K562 (cell line): ENCODE data around the gene GEMIN5. TPM values are rescaled to one million over a fixed set of nuclear protein-coding genes. Genes with fewer than 3 reads are reported as not detected.

ENCODE experiments used
- ATF1 ChIP-seq, 2 experiments: fragments of 450-650 bp in 1 of 2; IDR thresholded peaks; 2 replicates each; pipeline ENCODE4 v1.6.1; 2016; ENCODE audit warnings: missing compliant biosample characterization in 1 of 2, missing genetic modification characterization in 1 of 2
- BRF1 ChIP-seq: IDR thresholded peaks from 3 replicates; pipeline ENCODE4 v1.6.1; 2011; ENCODE audit warnings: borderline replicate concordance, mild to moderate bottlenecking; ENCODE audit not compliant: insufficient read length; ENCODE audit errors: extremely low read depth
- ELF1 ChIP-seq: fragments of 200-800 bp; sonication (Bioruptor generic); IDR thresholded peaks from 2 replicates; pipeline ENCODE4 v1.6.1; 2016; ENCODE audit warnings: missing genetic modification characterization, missing compliant biosample characterization
- ESRRB ChIP-seq: fragments of 250-450 bp; sonication (Bioruptor Pico); IDR thresholded peaks from 2 replicates; pipeline ENCODE4 v1.5.0; 2020; ENCODE audit warnings: mild to moderate bottlenecking, moderate library complexity, borderline replicate concordance
- HMG20B ChIP-seq: fragments of 250-450 bp; sonication (Bioruptor Pico); IDR thresholded peaks from 2 replicates; pipeline ENCODE4 v1.5.0; 2021; ENCODE audit warnings: mild to moderate bottlenecking
- HMGN3 ChIP-seq: IDR thresholded peaks from 2 replicates; pipeline ENCODE4 v1.6.1; 2011; ENCODE audit warnings: borderline replicate concordance, low read depth, mild to moderate bottlenecking, mixed read lengths, low read length; ENCODE audit not compliant: insufficient read length; ENCODE audit errors: extremely low read depth
- ILF3 ChIP-seq: fragments of 450-650 bp; IDR thresholded peaks from 2 replicates; pipeline ENCODE4 v1.6.1; 2018; ENCODE audit warnings: antibody characterized with exemption, mild to moderate bottlenecking, moderate library complexity, borderline replicate concordance
- MYNN ChIP-seq, 2 experiments: sonication (generic); formaldehyde crosslinking in 1 of 2; IDR thresholded peaks; 2 replicates each; pipeline versions ENCODE4 v1.5.0 to v1.6.1; 2016 to 2020; ENCODE audit warnings: antibody characterized with exemption in 1 of 2, missing genetic modification reagents in 1 of 2
- NEUROD1 ChIP-seq: fragments of 150-350 bp; IDR thresholded peaks from 2 replicates; pipeline ENCODE4 v1.6.1; 2014; ENCODE audit warnings: borderline replicate concordance, low read length, low read depth; ENCODE audit not compliant: partially characterized antibody
- RBFOX2 ChIP-seq: fragments of 200-400 bp; formaldehyde crosslinking; IDR thresholded peaks from 2 replicates; pipeline ENCODE4 v1.6.1; 2017; ENCODE audit warnings: low read depth, mild to moderate bottlenecking, low read length, moderate library complexity
- TCF7 ChIP-seq: sonication (generic); IDR thresholded peaks from 2 replicates; pipeline ENCODE4 v1.6.1; 2016; ENCODE audit warnings: antibody characterized with exemption, borderline replicate concordance
- TCF7L2 ChIP-seq: fragments of 150-350 bp; IDR thresholded peaks from 2 replicates; pipeline ENCODE4 v1.6.1; 2016; ENCODE audit warnings: low read depth, mild to moderate bottlenecking, low read length, moderate library complexity
- XRCC3 ChIP-seq: fragments of 450-650 bp; IDR thresholded peaks from 2 replicates; pipeline ENCODE4 v1.6.1; 2017; ENCODE audit warnings: mild to moderate bottlenecking, moderate library complexity
- ZNF140 ChIP-seq: fragments of 250-450 bp; sonication (Bioruptor Pico); IDR thresholded peaks from 2 replicates; pipeline ENCODE4 v1.8.0; 2021; ENCODE audit warnings: moderate library complexity, mild to moderate bottlenecking, inconsistent platforms
- polyA plus RNA-seq, 8 experiments: library from polyadenylated mRNA; depleted of rRNA in 4 of 8; stranded (reverse) in 5 of 8; unstranded in 3 of 8; fragments of >200 nt; fragmentation: Nextera tagmentation in 2 of 8; fragmentation: Illumina TruSeq in 1 of 8; extraction: Ambion mirVana in 2 of 8; extraction: Trizol in 1 of 8; gene quantifications; 2 replicates each; pipeline versions ENCODE4 v1.2.1 to v1.2.3, GENCODE V29; 2011 to 2014; ENCODE audit warnings: inconsistent platforms in 1 of 8, missing spikeins in 1 of 8
- total RNA-seq, 7 experiments: library from RNA; depleted of rRNA in 6 of 7; stranded (reverse); fragments of >200 nt in 6 of 7; fragmentation: Illumina TruSeq in 2 of 7; extraction: Trizol in 2 of 7; gene quantifications; 2 replicates each; pipeline versions ENCODE4 v1.2.1 to v1.2.3, GENCODE V29; 2011 to 2021; ENCODE audit warnings: low replicate concordance in 1 of 7
- TF ChIP-seq, protein P1 (sequence below): fragments of 200-400 bp; formaldehyde crosslinking; IDR thresholded peaks from 2 replicates; pipeline ENCODE4 v1.6.1; 2017; ENCODE audit warnings: mild to moderate bottlenecking, low read depth, low read length, moderate library complexity
- TF ChIP-seq, protein P2 (sequence below), 3 experiments: fragments of 200-800 bp in 1 of 3; fragments of 250-450 bp in 1 of 3; fragments of 450-650 bp in 1 of 3; sonication (Bioruptor Pico) in 1 of 3; sonication (Bioruptor generic) in 1 of 3; formaldehyde crosslinking in 1 of 3; IDR thresholded peaks; 2 replicates each; pipeline versions ENCODE4 v1.6.1 to v1.8.0; 2016 to 2022; ENCODE audit warnings: mild to moderate bottlenecking in 2 of 3, missing genetic modification characterization in 2 of 3, missing compliant biosample characterization in 1 of 3, moderate library complexity in 1 of 3
- TF ChIP-seq, protein P3 (sequence below): fragments of 450-650 bp; conservative IDR thresholded peaks from 2 replicates; pipeline ENCODE4 v1.6.1; 2016; ENCODE audit warnings: missing genetic modification characterization, low read depth, mild to moderate bottlenecking, missing compliant biosample characterization, moderate library complexity
- TF ChIP-seq, protein P4 (sequence below): sonication (generic); formaldehyde crosslinking; IDR thresholded peaks from 2 replicates; pipeline ENCODE4 v1.8.0; 2023; ENCODE audit warnings: mild to moderate bottlenecking, missing genetic modification reagents

The GEMIN5 gene
- total and polyA plus RNA-seq, 9 of the 15 experiments (the other 6 are each of a cell fraction or from before 2014, with no cell fraction given): 10.3 to 48.2 (median 34.7) TPM

DNA sequence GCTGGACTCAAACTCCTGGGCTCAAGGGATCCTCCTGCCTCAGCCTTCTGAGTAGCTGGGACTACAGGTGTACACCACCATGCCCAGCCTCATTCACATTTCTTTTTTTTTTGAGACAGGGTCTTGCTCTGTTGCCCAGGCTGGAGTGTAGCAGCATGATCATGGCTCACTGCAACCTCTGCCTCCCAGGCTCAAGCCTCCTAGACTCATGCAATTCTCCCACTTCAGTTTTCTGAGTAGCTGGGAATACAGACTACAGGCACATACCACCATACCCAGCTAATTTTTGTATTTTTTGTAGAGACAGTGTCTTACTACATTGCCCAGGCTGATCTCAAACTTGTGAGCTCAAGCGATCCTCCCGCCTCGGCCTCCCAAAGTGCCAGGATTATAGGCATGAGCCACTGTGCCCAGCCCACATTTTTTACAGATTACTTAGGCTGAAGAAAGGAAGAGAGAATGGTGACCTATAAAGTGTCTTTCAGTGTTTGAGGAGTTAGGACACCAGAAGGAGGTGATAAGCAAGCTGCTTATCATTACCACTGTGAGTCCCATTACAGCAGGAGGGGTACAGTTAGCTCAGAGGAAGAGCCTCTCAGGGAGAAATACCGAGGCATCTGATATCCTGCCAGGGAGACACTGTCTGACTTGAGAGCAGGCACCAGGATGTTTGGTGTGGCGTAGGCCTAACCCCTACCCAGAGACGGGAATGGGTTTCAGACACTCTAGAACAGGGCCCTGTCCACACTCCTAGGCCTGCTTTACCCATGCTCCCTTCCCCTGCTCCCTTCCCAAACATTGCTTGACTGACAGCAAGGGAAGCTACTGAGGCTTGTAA is 97.4 kb downstream of the GEMIN5 start (continued):
- TF ChIP-seq BRF1: no peak
- TF ChIP-seq ESRRB (CRISPR knock-in tag): no peak
- TF ChIP-seq, protein P1, sequence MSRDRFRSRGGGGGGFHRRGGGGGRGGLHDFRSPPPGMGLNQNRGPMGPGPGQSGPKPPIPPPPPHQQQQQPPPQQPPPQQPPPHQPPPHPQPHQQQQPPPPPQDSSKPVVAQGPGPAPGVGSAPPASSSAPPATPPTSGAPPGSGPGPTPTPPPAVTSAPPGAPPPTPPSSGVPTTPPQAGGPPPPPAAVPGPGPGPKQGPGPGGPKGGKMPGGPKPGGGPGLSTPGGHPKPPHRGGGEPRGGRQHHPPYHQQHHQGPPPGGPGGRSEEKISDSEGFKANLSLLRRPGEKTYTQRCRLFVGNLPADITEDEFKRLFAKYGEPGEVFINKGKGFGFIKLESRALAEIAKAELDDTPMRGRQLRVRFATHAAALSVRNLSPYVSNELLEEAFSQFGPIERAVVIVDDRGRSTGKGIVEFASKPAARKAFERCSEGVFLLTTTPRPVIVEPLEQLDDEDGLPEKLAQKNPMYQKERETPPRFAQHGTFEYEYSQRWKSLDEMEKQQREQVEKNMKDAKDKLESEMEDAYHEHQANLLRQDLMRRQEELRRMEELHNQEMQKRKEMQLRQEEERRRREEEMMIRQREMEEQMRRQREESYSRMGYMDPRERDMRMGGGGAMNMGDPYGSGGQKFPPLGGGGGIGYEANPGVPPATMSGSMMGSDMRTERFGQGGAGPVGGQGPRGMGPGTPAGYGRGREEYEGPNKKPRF: no peak
- TF ChIP-seq ELF1: 0 out of 2 replicates have a peak, but pooled peaks have one; percentile 24
- TF ChIP-seq RBFOX2: no peak
- TF ChIP-seq XRCC3: no peak
- TF ChIP-seq HMG20B: no peak
- TF ChIP-seq ATF1 (CRISPR knock-in tag; IDR thresholded peaks at IDR 0.05): no peak
- peak; percentile 58 for TF ChIP-seq ATF1 (tag; IDR thresholded peaks at IDR 0.05)
- no peak for TF ChIP-seq HMGN3
- TF ChIP-seq, protein P2, sequence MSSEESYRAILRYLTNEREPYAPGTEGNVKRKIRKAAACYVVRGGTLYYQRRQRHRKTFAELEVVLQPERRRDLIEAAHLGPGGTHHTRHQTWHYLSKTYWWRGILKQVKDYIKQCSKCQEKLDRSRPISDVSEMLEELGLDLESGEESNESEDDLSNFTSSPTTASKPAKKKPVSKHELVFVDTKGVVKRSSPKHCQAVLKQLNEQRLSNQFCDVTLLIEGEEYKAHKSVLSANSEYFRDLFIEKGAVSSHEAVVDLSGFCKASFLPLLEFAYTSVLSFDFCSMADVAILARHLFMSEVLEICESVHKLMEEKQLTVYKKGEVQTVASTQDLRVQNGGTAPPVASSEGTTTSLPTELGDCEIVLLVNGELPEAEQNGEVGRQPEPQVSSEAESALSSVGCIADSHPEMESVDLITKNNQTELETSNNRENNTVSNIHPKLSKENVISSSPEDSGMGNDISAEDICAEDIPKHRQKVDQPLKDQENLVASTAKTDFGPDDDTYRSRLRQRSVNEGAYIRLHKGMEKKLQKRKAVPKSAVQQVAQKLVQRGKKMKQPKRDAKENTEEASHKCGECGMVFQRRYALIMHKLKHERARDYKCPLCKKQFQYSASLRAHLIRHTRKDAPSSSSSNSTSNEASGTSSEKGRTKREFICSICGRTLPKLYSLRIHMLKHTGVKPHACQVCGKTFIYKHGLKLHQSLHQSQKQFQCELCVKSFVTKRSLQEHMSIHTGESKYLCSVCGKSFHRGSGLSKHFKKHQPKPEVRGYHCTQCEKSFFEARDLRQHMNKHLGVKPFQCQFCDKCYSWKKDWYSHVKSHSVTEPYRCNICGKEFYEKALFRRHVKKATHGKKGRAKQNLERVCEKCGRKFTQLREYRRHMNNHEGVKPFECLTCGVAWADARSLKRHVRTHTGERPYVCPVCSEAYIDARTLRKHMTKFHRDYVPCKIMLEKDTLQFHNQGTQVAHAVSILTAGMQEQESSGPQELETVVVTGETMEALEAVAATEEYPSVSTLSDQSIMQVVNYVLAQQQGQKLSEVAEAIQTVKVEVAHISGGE (CRISPR knock-in tag; IDR thresholded peaks at IDR 0.05): peak in 1 of 3 experiments; percentile 72; a peak in 2 of 6 replicates
- no peak for TF ChIP-seq ILF3
- TF ChIP-seq TCF7: no peak
- TF ChIP-seq TCF7L2: no peak
- TF ChIP-seq, protein P3, sequence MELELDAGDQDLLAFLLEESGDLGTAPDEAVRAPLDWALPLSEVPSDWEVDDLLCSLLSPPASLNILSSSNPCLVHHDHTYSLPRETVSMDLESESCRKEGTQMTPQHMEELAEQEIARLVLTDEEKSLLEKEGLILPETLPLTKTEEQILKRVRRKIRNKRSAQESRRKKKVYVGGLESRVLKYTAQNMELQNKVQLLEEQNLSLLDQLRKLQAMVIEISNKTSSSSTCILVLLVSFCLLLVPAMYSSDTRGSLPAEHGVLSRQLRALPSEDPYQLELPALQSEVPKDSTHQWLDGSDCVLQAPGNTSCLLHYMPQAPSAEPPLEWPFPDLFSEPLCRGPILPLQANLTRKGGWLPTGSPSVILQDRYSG (tag): 0 out of 2 replicates have a peak, but pooled peaks have one; percentile 29
- peak; percentile 72 for TF ChIP-seq NEUROD1
- peak; percentile 65 for TF ChIP-seq MYNN (IDR thresholded peaks at IDR 0.05)
- no peak for TF ChIP-seq MYNN (CRISPR knock-in tag; IDR thresholded peaks at IDR 0.05)
- TF ChIP-seq ZNF140 (CRISPR knock-in tag): no peak
- TF ChIP-seq, protein P4, sequence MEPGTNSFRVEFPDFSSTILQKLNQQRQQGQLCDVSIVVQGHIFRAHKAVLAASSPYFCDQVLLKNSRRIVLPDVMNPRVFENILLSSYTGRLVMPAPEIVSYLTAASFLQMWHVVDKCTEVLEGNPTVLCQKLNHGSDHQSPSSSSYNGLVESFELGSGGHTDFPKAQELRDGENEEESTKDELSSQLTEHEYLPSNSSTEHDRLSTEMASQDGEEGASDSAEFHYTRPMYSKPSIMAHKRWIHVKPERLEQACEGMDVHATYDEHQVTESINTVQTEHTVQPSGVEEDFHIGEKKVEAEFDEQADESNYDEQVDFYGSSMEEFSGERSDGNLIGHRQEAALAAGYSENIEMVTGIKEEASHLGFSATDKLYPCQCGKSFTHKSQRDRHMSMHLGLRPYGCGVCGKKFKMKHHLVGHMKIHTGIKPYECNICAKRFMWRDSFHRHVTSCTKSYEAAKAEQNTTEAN (CRISPR knock-in tag): no peak
